A549 (cell line): ENCODE results near the gene GPSM3. TPM values are rescaled to one million over a fixed set of nuclear protein-coding genes. Genes with fewer than 3 reads are reported as not detected.

Source experiments
- ATAC-seq, 2 experiments: fragments of 200-7000 bp in 1 of 2; fragments of >200 bp in 1 of 2; cut with Nextera tagmentation in 1 of 2; cut with Tn5 transposase in 1 of 2; 3 replicates each; pipeline versions ENCODE4 v1.8.0 to v1.9.1; 2018 to 2020; ENCODE audit warnings: mild to moderate bottlenecking in 1 of 2, moderate library complexity in 1 of 2
- CTCF ChIA-PET: fragments of 300-600 bp; sonication (Branson Sonifier 250); formaldehyde crosslinking; extraction: SDS; loops from one replicate; lab custom pipeline; 2021; ENCODE audit warnings: antibody characterized with exemption, inconsistent platforms; lab: Yijun Ruan, JAX
- POLR2A ChIA-PET: fragments of 350-600 bp; formaldehyde crosslinking; extraction: SDS; loops from one replicate; lab custom pipeline; 2021; ENCODE audit warnings: antibody characterized with exemption, inconsistent platforms; lab: Yijun Ruan, JAX
- DNase-seq, 2 experiments: peaks; one replicate each; pipeline versions ENCODE4 v3.0.0 to v3.0.0-alpha.2; 2011 to 2016; ENCODE audit warnings: low read depth in 1 of 2, low spot score in 1 of 2
- FAIRE-seq: peaks from 2 replicates; lab custom pipeline; 2011; peaks lifted over from hg19 to GRCh38; lab: Jason Lieb, UNC
- H3K27ac ChIP-seq, 2 experiments: fragments of >200 bp; sonication (Bioruptor Twin); formaldehyde crosslinking; 3 replicates each; pipeline ENCODE4 v1.5.1; 2016 to 2017
- H3K4me1 ChIP-seq: fragments of >200 bp; sonication (Bioruptor Twin); formaldehyde crosslinking; 3 replicates; pipeline ENCODE4 v1.6.1; 2016
- H3K4me2 ChIP-seq: fragments of >200 bp; sonication (Bioruptor Twin); formaldehyde crosslinking; 3 replicates; pipeline ENCODE4 v1.6.1; 2016
- H3K4me3 ChIP-seq: fragments of >200 bp; sonication (Bioruptor Twin); formaldehyde crosslinking; 3 replicates; pipeline ENCODE4 v1.5.1; 2016
- H3K9me3 ChIP-seq: fragments of >200 bp; sonication (Bioruptor Twin); formaldehyde crosslinking; 3 replicates; pipeline ENCODE4 v1.6.1; 2016
- CBX8 ChIP-seq: fragments of 200-600 bp; sonication (generic); IDR thresholded peaks from 2 replicates; pipeline ENCODE4 v1.6.1; 2016
- EHMT2 ChIP-seq: fragments of 200-600 bp; sonication (generic); IDR thresholded peaks from 2 replicates; pipeline ENCODE4 v1.6.1; 2016; ENCODE audit warnings: antibody characterized with exemption, low read depth, mild to moderate bottlenecking, moderate library complexity
- FOXS1 ChIP-seq: fragments of 250-450 bp; sonication (Bioruptor Pico); IDR thresholded peaks from 2 replicates; pipeline ENCODE4 v1.5.0; 2020; ENCODE audit warnings: mild to moderate bottlenecking, moderate library complexity
- GATA3 ChIP-seq: IDR thresholded peaks from 2 replicates; pipeline ENCODE4 v1.6.1; 2012; ENCODE audit warnings: borderline replicate concordance
- HDAC2 ChIP-seq: fragments of 200-600 bp; sonication (generic); IDR thresholded peaks from 2 replicates; pipeline ENCODE4 v1.6.1; 2016
- HEYL ChIP-seq: fragments of 250-450 bp; sonication (Bioruptor Pico); IDR thresholded peaks from 2 replicates; pipeline ENCODE4 v1.8.0; 2021; ENCODE audit warnings: mild to moderate bottlenecking, moderate library complexity
- HOXB13 ChIP-seq: fragments of 250-450 bp; sonication (Bioruptor Pico); IDR thresholded peaks from 2 replicates; pipeline ENCODE4 v1.5.0; 2020; ENCODE audit warnings: low read depth, mild to moderate bottlenecking, moderate library complexity
- JUN ChIP-seq, 2 experiments: fragments of >200 bp; sonication (Bioruptor Twin); formaldehyde crosslinking; IDR thresholded peaks; 2 replicates in 1 of 2; 3 replicates in 1 of 2; pipeline ENCODE4 v1.6.1; 2016 to 2017
- JUNB ChIP-seq: fragments of >200 bp; sonication (Bioruptor Twin); formaldehyde crosslinking; IDR thresholded peaks from 2 replicates; pipeline ENCODE4 v1.6.1; 2016
- MYC ChIP-seq: IDR thresholded peaks from 2 replicates; pipeline ENCODE4 v1.6.1; 2012; ENCODE audit warnings: mild to moderate bottlenecking, inconsistent platforms, low read length, improper control_type of control experiment, borderline replicate concordance
- POLR2A ChIP-seq: IDR thresholded peaks from 2 replicates; pipeline ENCODE4 v1.6.1; 2012; ENCODE audit warnings: mild to moderate bottlenecking, low read length
- RARB ChIP-seq: fragments of 250-450 bp; sonication (Bioruptor Pico); IDR thresholded peaks from 2 replicates; pipeline ENCODE4 v1.8.0; 2021; ENCODE audit warnings: mild to moderate bottlenecking, moderate library complexity
- ZC3H11A ChIP-seq: fragments of 450-650 bp; IDR thresholded peaks from 2 replicates; pipeline ENCODE4 v1.6.1; 2014; ENCODE audit warnings: antibody characterized with exemption, mild to moderate bottlenecking
- ZNF302 ChIP-seq: fragments of 250-450 bp; sonication (Bioruptor Pico); IDR thresholded peaks from 2 replicates; pipeline ENCODE4 v1.9.0; 2021; ENCODE audit warnings: inconsistent platforms, mild to moderate bottlenecking, moderate library complexity
- WGBS: methylation state at CpG from one replicate; pipeline ENCODE4 v1.1.6; 2017; ENCODE audit errors: missing lambda C conversion rate; 5-methylcytosine and 5-hydroxymethylcytosine counted together
- polyA plus RNA-seq, 4 experiments: library from polyadenylated mRNA; depleted of rRNA in 3 of 4; stranded (reverse); fragments of >200 nt; fragmentation: RNase III in 1 of 4; extraction: RNeasy Plus Mini Kit Qiagen cat#74134 plus additional on column Dnase treatment in 1 of 4; gene quantifications; 2 replicates in 3 of 4; 3 replicates in 1 of 4; pipeline ENCODE4 v1.2.3, GENCODE V29; 2011 to 2017
- TF ChIP-seq, protein P1 (sequence below): fragments of 250-450 bp; sonication (Bioruptor Pico); IDR thresholded peaks from 2 replicates; pipeline ENCODE4 v1.5.0; 2021; ENCODE audit warnings: mild to moderate bottlenecking, moderate library complexity, borderline replicate concordance
- TF ChIP-seq, protein P2 (sequence below): fragments of >200 bp; sonication (Bioruptor Twin); formaldehyde crosslinking; IDR thresholded peaks from 3 replicates; pipeline ENCODE4 v1.5.1; 2016
- TF ChIP-seq, protein P3 (sequence below): fragments of 450-650 bp; IDR thresholded peaks from 2 replicates; pipeline ENCODE4 v1.6.1; 2014; ENCODE audit warnings: antibody characterized with exemption

The GPSM3 gene
- polyA plus RNA-seq, 2 of the 4 experiments (the other 2 are of a cell fraction): 0.19 to 0.36 TPM

DNA sequence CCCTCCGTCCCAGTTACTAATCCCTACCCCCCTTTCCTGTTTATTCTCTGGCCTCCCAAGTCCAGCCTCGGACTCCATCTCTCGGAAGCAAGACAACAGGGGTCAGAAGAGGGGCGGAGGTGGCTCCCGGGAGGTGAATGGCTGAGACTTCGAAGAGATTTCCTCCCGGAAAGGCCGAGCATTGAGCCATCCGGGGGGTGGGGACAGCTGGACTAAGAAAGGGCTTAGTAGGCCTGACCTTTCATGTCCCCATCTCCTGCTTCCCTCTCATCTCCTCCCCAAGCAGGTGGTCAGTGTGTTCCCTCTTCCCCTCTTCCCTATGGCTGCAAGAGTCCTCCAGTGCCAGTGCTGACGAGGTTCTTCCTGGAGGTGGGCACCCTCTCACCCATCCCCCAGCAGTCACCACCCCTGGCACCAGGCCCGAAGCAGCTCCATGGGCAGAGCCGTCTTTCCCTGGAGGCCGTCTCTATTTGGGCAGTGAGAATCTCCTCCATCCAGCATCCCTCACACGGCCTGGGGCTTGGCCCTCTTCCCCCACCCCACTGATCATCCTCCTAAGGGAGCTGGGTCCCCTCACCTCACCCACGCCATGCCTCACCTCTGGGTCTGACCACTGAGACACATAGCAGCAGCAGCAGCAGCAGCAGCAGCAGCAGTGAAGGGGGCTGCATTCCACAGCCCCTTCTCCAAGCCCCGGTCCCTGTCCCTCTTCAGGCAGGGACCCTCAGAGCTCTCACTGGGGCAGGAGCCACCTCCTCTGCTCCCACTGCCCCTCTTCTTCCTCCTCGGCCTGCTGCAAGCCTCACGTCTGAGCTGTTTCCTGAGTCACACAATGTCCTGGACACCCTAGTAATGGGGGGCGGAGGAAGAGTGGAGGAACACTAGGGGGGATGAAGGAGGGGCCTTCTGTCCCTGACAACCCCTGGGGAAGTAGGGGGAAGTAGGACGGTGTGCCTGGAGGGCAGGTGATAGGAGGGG lies 31.1 kb upstream of the GPSM3 start, which contains the start of gene NOTCH4 (continued):
- TF ChIP-seq, protein P1, sequence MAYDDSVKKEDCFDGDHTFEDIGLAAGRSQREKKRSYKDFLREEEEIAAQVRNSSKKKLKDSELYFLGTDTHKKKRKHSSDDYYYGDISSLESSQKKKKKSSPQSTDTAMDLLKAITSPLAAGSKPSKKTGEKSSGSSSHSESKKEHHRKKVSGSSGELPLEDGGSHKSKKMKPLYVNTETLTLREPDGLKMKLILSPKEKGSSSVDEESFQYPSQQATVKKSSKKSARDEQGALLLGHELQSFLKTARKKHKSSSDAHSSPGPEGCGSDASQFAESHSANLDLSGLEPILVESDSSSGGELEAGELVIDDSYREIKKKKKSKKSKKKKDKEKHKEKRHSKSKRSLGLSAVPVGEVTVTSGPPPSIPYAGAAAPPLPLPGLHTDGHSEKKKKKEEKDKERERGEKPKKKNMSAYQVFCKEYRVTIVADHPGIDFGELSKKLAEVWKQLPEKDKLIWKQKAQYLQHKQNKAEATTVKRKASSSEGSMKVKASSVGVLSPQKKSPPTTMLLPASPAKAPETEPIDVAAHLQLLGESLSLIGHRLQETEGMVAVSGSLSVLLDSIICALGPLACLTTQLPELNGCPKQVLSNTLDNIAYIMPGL (CRISPR knock-in tag): no peak
- TF ChIP-seq, protein P2, sequence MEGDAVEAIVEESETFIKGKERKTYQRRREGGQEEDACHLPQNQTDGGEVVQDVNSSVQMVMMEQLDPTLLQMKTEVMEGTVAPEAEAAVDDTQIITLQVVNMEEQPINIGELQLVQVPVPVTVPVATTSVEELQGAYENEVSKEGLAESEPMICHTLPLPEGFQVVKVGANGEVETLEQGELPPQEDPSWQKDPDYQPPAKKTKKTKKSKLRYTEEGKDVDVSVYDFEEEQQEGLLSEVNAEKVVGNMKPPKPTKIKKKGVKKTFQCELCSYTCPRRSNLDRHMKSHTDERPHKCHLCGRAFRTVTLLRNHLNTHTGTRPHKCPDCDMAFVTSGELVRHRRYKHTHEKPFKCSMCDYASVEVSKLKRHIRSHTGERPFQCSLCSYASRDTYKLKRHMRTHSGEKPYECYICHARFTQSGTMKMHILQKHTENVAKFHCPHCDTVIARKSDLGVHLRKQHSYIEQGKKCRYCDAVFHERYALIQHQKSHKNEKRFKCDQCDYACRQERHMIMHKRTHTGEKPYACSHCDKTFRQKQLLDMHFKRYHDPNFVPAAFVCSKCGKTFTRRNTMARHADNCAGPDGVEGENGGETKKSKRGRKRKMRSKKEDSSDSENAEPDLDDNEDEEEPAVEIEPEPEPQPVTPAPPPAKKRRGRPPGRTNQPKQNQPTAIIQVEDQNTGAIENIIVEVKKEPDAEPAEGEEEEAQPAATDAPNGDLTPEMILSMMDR: no peak
- TF ChIP-seq, all 56 proteins: peak for 0

DNA sequence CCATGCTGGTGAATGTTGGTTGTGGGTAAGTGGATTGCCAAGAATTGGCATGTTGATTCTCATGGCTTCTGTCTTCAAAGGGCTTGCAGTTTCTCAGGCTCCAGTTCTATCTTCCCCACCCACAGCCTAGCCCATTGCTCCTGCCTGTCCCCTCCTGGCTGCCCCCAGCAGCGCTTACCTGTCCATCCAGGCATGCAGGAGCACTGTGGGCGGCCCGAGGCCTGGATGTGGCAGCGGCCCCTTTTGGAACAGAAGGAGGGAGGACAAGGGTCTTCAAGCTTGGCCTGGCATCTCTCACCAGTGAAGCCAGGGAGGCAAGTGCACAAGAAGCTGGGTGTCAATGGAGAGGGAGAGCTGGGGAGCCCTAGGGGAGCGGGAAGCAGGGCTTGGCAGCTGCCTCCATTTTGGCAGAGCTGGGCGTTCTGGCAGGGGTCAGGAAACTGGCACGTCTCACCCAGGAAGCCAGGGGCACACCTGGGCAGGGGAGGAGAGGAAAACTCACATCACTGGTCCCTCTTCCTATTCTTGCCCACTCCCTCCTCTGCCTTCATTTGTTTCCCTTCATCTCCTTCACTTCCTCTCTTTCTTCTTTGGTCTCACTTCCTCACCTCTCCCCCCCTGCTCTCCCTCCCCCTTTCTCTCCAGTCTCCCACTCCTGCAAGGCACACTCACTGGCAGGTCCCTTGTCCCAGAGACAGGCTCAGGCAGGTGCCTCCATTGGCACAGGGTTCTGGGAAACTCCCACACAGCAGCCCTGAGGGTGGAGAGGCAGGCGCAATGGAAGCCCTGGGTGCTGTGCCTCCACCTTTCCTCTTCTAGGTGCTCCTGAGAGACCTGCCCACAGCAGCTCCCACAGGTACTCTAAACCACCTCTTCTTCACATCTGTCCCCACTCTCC lies 30.1 kb upstream of the GPSM3 start:
- TF ChIP-seq FOXS1 (CRISPR knock-in tag): no peak
- TF ChIP-seq HOXB13 (CRISPR knock-in tag): no peak
- TF ChIP-seq, protein P3, sequence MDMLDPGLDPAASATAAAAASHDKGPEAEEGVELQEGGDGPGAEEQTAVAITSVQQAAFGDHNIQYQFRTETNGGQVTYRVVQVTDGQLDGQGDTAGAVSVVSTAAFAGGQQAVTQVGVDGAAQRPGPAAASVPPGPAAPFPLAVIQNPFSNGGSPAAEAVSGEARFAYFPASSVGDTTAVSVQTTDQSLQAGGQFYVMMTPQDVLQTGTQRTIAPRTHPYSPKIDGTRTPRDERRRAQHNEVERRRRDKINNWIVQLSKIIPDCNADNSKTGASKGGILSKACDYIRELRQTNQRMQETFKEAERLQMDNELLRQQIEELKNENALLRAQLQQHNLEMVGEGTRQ: no peak
- TF ChIP-seq, protein P2: no peak
- TF ChIP-seq, all 56 proteins: peak for 0

DNA sequence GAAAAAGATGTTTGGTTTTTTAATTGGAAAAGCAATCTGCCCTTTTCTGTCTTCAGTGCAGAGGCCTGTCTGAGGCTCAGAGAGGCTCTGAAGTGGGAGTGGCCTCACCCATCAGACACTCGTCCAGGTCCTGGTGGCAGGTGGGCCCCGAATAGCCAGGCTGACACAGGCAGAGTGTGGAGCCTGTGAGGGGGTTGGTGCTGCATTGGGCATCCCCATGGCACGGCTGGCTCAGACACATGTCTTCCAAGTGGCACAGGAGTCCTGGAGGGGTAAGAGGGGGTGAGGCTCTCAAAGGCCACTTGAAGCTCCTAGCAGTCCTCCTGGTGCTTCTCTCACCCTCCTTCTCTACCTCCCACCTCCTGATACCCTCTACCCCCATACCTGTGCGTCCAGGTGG lies 27.6 kb upstream of the GPSM3 start:
- ChIA-PET CTCF (no interaction called here), POLR2A (no interaction called here)
- TF ChIP-seq EHMT2 (no peak), CBX8 (no peak), RARB (no peak), MYC (no peak), POLR2A (no peak), JUNB (no peak), JUN (IDR thresholded peaks at IDR 0.05) (no peak), GATA3 (no peak), ZNF302 (no peak), HDAC2 (no peak), HEYL (CRISPR knock-in tag) (no peak), ZC3H11A (no peak)
- TF ChIP-seq, protein P3: no peak
- Histone ChIP-seq H3K4me2 (no peak overlapping the region), H3K4me3 (no peak overlapping the region), H3K9me3 (no peaks in the 10 kb centered on the region), H3K27ac (no peak overlapping the region), H3K4me1 (no peaks in the 10 kb centered on the region)
- FAIRE-seq: no peak
- ATAC-seq: no peak
- DNase-seq: no peak
- WGBS: 22% methylated on average over 4 of the region's 4 CpGs

More for the DNA sequence above, 30.1 kb upstream of the GPSM3 start:
- Histone ChIP-seq H3K4me2 (no peak overlapping the region), H3K4me1 (no peaks in the 10 kb centered on the region), H3K27ac (no peak overlapping the region), H3K4me3 (no peak overlapping the region), H3K9me3 (no peaks in the 10 kb centered on the region)
- CTCF ChIA-PET: interaction anchor here (0.8 kb wide), 1 partner anchor 147 kb away, joined by 3 read pairs; no protein-coding TSS in a partner anchor
- DNase-seq: no peak
- no peak for FAIRE-seq
- POLR2A ChIA-PET: no interaction called here
- WGBS: 78% methylated on average over 7 of the region's 8 CpGs
- no peak for ATAC-seq
